ENCODE results near the gene SPEN. TPM values are rescaled to one million over a fixed set of nuclear protein-coding genes. Genes with fewer than 3 reads are reported as not detected.

SPEN gene
- total and polyA plus RNA-seq, 9 of the 15 experiments (the other 6 are each of a cell fraction or from before 2014, with no cell fraction given): 5.7 to 87.5 (median 27.2) TPM

GRCh38 chr1:15799928-15800835 is 47.3 kb upstream of the SPEN start (continued):
- TF ChIP-seq MGA (IDR thresholded peaks at IDR 0.05) (peak; percentile 22; the same call in 1 of the 2 replicates), MYNN (IDR thresholded peaks at IDR 0.05) (peak; percentile 44; the same call in 1 of the 2 replicates), MYNN (CRISPR knock-in tag; IDR thresholded peaks at IDR 0.05) (no peak), NFIC (IDR thresholded peaks at IDR 0.05) (peak; percentile 95), DPF2 (IDR thresholded peaks at IDR 0.05) (peak; percentile 14; the same call in 1 of the 2 replicates), ZEB2 (IDR thresholded peaks at IDR 0.05) (peak; percentile 39), RBM25 (IDR thresholded peaks at IDR 0.05; ENCODE audit: low read depth, low read length, severe bottlenecking) (peak; percentile 58), ZNF586 (CRISPR knock-in tag; conservative IDR thresholded peaks at IDR 0.05) (no peak), DACH1 (IDR thresholded peaks at IDR 0.05; ENCODE audit: partially characterized antibody) (peak; percentile 41), FOSL1 (tag; conservative IDR thresholded peaks at IDR 0.05) (peak; percentile 65; the same call in 1 of the 2 replicates), ARID1B (IDR thresholded peaks at IDR 0.05) (0 out of 2 replicates have a peak, but pooled peaks have one; percentile 56), NR2C1 (IDR thresholded peaks at IDR 0.05) (peak; percentile 93), NR2C1 (tag; IDR thresholded peaks at IDR 0.05) (peak; percentile 94)

Measured in K562 (cell line).